ENCODE data around the gene AFP. TPM values are rescaled to one million over a fixed set of nuclear protein-coding genes. Genes with fewer than 3 reads are reported as not detected.

AFP gene
- total and polyA plus RNA-seq, 2 of the 4 experiments (the other 2 are of a cell fraction), result 0.87 to 1.3 TPM

DNA sequence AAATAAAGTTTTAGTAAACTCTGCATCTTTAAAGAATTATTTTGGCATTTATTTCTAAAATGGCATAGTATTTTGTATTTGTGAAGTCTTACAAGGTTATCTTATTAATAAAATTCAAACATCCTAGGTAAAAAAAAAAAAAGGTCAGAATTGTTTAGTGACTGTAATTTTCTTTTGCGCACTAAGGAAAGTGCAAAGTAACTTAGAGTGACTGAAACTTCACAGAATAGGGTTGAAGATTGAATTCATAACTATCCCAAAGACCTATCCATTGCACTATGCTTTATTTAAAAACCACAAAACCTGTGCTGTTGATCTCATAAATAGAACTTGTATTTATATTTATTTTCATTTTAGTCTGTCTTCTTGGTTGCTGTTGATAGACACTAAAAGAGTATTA lies 31.6 kb upstream of the AFP start:
- H3K79me1 ChIP-seq (ENCODE audit: low read depth in 1 of 2, low read length in 2 of 2), result no peaks in the 10 kb centered on the region
- TF ChIP-seq MAFK (IDR thresholded peaks at IDR 0.05; ENCODE audit: low read depth, low read length) (no peak), SMC3 (IDR thresholded peaks at IDR 0.05; ENCODE audit: low read depth, low read length) (no peak), RAD21 (IDR thresholded peaks at IDR 0.05; ENCODE audit: low read length) (no peak), RFX5 (IDR thresholded peaks at IDR 0.05; ENCODE audit: low read depth, low read length) (no peak), BHLHE40 (IDR thresholded peaks at IDR 0.05; ENCODE audit: low read depth, low read length) (no peak), RCOR1 (IDR thresholded peaks at IDR 0.05; ENCODE audit: insufficient replicate concordance, low read length) (no peak), CEBPB (IDR thresholded peaks at IDR 0.05; ENCODE audit: low read depth, low read length) (no peak), MAZ (IDR thresholded peaks at IDR 0.05; ENCODE audit: borderline replicate concordance, low read depth, low read length) (no peak), CHD1 (IDR thresholded peaks at IDR 0.05; ENCODE audit: low read depth, low read length) (no peak), FOS (IDR thresholded peaks at IDR 0.05; ENCODE audit: low read depth, low read length) (no peak), MXI1 (IDR thresholded peaks at IDR 0.05; ENCODE audit: borderline replicate concordance, low read depth, low read length) (no peak), NFE2L2 (IDR thresholded peaks at IDR 0.05; ENCODE audit: low read depth, low read length) (no peak), POLR2A (IDR thresholded peaks at IDR 0.05; ENCODE audit: low read depth, low read length) (no peak)
- TF ChIP-seq, protein P1, sequence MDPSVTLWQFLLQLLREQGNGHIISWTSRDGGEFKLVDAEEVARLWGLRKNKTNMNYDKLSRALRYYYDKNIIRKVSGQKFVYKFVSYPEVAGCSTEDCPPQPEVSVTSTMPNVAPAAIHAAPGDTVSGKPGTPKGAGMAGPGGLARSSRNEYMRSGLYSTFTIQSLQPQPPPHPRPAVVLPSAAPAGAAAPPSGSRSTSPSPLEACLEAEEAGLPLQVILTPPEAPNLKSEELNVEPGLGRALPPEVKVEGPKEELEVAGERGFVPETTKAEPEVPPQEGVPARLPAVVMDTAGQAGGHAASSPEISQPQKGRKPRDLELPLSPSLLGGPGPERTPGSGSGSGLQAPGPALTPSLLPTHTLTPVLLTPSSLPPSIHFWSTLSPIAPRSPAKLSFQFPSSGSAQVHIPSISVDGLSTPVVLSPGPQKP (IDR thresholded peaks at IDR 0.05; ENCODE audit: borderline replicate concordance, low read depth, low read length), result no peak
- TF ChIP-seq, protein P2, sequence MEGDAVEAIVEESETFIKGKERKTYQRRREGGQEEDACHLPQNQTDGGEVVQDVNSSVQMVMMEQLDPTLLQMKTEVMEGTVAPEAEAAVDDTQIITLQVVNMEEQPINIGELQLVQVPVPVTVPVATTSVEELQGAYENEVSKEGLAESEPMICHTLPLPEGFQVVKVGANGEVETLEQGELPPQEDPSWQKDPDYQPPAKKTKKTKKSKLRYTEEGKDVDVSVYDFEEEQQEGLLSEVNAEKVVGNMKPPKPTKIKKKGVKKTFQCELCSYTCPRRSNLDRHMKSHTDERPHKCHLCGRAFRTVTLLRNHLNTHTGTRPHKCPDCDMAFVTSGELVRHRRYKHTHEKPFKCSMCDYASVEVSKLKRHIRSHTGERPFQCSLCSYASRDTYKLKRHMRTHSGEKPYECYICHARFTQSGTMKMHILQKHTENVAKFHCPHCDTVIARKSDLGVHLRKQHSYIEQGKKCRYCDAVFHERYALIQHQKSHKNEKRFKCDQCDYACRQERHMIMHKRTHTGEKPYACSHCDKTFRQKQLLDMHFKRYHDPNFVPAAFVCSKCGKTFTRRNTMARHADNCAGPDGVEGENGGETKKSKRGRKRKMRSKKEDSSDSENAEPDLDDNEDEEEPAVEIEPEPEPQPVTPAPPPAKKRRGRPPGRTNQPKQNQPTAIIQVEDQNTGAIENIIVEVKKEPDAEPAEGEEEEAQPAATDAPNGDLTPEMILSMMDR (conservative IDR thresholded peaks at IDR 0.05; ENCODE audit: low read depth, low read length), result no peak
- TF ChIP-seq, protein P3, sequence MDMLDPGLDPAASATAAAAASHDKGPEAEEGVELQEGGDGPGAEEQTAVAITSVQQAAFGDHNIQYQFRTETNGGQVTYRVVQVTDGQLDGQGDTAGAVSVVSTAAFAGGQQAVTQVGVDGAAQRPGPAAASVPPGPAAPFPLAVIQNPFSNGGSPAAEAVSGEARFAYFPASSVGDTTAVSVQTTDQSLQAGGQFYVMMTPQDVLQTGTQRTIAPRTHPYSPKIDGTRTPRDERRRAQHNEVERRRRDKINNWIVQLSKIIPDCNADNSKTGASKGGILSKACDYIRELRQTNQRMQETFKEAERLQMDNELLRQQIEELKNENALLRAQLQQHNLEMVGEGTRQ (IDR thresholded peaks at IDR 0.05; ENCODE audit: low read depth, low read length), result no peak
- no peak overlapping the region for H4K8ac ChIP-seq (ENCODE audit: low read depth in 2 of 2, low read length in 2 of 2)
- no TSS peak for BruUV-seq (replicated peaks)
- H2BK15ac ChIP-seq (ENCODE audit: low read depth, low read length), result no peak overlapping the region
- H3K27me3 ChIP-seq (ENCODE audit: control insufficient read depth, insufficient read depth, low read length), result peaks cover 2% of the 10 kb centered on the region; the same call in 1 of the 2 replicates
- no peak overlapping the region for H2BK20ac ChIP-seq (ENCODE audit: low read depth, low read length)
- no peaks in the 10 kb centered on the region for H3K9me3 ChIP-seq (ENCODE audit: control insufficient read depth, insufficient read depth, low read length)
- WGBS, 2 experiments (ENCODE audit: extremely low coverage in 2 of 2, insufficient read length in 1 of 2), result no CpG with 5 or more reads among the region's 1 CpG
- no peak overlapping the region for H3K56ac ChIP-seq (ENCODE audit: extremely low read depth, insufficient read depth, low read length)
- intact Hi-C loops (cut with micrococcal nuclease) (no loop called here), dilution Hi-C loops (cut with HindIII; ENCODE audit: low sequenced_read_pairs, unreplicated experiment) (no loop called here), in situ Hi-C loops (cut with MboI; ENCODE audit: low sequenced_read_pairs) (no loop called here)
- H3K23ac ChIP-seq (ENCODE audit: low read depth, low read length), result no peak overlapping the region
- no peaks in the 10 kb centered on the region for H3K36me3 ChIP-seq (ENCODE audit: control insufficient read depth, insufficient read depth, low read length)
- H3K4me1 ChIP-seq (ENCODE audit: control insufficient read depth, insufficient read depth, low read length), result no peaks in the 10 kb centered on the region
- no peak overlapping the region for H3K27ac ChIP-seq (ENCODE audit: insufficient read depth, low read length)
- DNase-seq (no peak), ATAC-seq (ENCODE audit: low read depth) (no peak)
- no peak overlapping the region for H3K4ac ChIP-seq (ENCODE audit: low read depth, low read length)
- H4K20me1 ChIP-seq (ENCODE audit: insufficient read depth, low read length), result no peaks in the 10 kb centered on the region
- no peak overlapping the region for H2AFZ ChIP-seq (replicated peaks; ENCODE audit: low read length, poor library complexity)
- H2AK5ac ChIP-seq (ENCODE audit: low read depth, low read length), result no peak overlapping the region
- H3K4me2 ChIP-seq (ENCODE audit: low read depth, low read length), result no peak overlapping the region
- H2AK9ac ChIP-seq (replicated peaks; ENCODE audit: low read depth, low read length, poor library complexity), result no peak overlapping the region
- H4K91ac ChIP-seq (ENCODE audit: insufficient read depth, low read depth, low read length), result no peak overlapping the region
- CTCF ChIA-PET, result no interaction called here
- no peak overlapping the region for H2BK5ac ChIP-seq (ENCODE audit: low read depth, low read length, poor library complexity, severe bottlenecking)
- no peak overlapping the region for H3K14ac ChIP-seq (replicated peaks; ENCODE audit: low read depth, low read length)
- H3K18ac ChIP-seq (ENCODE audit: low read depth, low read length), result no peak overlapping the region
- POLR2A ChIA-PET (ENCODE audit: unreplicated experiment), result no interaction called here
- no peak overlapping the region for H3K4me3 ChIP-seq (ENCODE audit: insufficient read depth, low read depth, low read length)
- no peak overlapping the region for H4K5ac ChIP-seq (ENCODE audit: low read depth, low read length)
- no peak overlapping the region for H3K9ac ChIP-seq (ENCODE audit: low read depth, low read length)
- no peak overlapping the region for H2BK120ac ChIP-seq (ENCODE audit: low read depth, low read length)
- H3K9me1 ChIP-seq (ENCODE audit: insufficient read depth, low read length), result no peaks in the 10 kb centered on the region
